Measurements from ENCODE around the gene LMCD1. TPM values are rescaled to one million over a fixed set of nuclear protein-coding genes. Genes with fewer than 3 reads are reported as not detected.

LMCD1 gene
- total RNA-seq, 4 donors from 2014 or later, result 13.9 to 64.6 (median 25.6) TPM

DNA sequence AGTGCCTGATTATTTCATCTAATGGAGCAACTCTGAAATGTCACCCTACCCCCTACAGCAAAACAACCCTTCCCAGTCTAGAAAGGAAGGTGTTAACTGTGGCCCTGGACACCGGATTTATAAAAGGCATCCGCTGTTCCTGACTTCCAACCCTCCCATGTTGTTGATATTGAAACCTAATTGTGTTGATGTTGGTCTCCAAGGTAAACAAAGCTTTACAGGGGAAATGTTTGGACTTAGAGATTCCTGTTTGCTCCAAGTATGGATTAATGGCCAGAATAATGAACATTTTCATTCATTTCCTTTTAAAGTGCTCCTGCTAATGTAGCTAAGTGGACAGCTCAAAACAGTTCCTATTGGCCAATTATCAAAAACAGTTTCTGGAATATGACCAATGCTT, 19.4 kb upstream of the LMCD1 start:
- Histone ChIP-seq H3K4me3 (replicated peaks in 1 of 3) (no peak overlapping the region), H3K4me1 (peaks cover 7 to 14% of the 10 kb centered on the region in 2 donors), H3K9me3 (no peaks in the 10 kb centered on the region), H3K36me3 (no peaks in the 10 kb centered on the region), H3K27ac (peak overlapping the region in 1 of 3 donors; percentile 73), H3K27me3 (no peaks in the 10 kb centered on the region)
- WGBS, 2 donors, result 60 to 66% methylated on average over 2 of the region's 2 CpGs
- DNase-seq, result no peak
- no peak for TF ChIP-seq POLR2A (IDR thresholded peaks at IDR 0.05)
- TF ChIP-seq, protein P1, sequence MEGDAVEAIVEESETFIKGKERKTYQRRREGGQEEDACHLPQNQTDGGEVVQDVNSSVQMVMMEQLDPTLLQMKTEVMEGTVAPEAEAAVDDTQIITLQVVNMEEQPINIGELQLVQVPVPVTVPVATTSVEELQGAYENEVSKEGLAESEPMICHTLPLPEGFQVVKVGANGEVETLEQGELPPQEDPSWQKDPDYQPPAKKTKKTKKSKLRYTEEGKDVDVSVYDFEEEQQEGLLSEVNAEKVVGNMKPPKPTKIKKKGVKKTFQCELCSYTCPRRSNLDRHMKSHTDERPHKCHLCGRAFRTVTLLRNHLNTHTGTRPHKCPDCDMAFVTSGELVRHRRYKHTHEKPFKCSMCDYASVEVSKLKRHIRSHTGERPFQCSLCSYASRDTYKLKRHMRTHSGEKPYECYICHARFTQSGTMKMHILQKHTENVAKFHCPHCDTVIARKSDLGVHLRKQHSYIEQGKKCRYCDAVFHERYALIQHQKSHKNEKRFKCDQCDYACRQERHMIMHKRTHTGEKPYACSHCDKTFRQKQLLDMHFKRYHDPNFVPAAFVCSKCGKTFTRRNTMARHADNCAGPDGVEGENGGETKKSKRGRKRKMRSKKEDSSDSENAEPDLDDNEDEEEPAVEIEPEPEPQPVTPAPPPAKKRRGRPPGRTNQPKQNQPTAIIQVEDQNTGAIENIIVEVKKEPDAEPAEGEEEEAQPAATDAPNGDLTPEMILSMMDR (IDR thresholded peaks at IDR 0.05), result no peak
- intact Hi-C loops (cut with DNase I), result no loop called here

DNA sequence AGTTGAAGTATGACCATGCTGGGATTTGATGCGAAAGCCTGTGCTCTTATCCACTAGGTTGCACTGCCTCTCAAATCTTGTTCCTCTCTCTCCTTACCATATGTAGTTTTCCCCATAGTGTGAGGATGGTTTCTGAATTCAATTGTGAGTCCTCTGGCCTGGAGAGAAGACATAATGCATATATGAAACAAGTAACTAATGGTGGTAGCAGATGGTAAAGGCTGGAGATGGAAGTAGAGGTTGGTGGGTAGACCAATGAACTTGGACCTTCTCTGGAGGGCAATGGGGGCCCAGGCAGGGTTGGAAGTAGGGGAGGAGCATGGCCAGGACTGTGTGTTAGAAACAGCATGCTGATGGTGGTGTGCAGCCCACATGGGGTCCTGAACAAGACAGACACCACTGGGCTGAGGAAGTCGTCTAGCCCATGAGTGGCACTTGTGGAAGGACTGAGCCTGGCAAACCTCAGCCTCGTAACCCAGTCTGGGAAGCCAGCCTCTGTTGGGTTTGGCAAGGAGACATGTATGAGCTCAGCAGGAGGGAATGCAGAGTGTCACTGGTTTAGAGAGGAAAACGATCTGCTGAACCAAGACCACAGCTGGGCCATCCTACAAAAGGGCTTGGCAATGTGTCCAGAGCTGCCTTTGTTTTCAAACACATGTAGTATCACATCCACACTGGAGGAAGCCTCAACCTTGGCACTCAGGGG, 18.5 kb upstream of the LMCD1 start:
- intact Hi-C loops (cut with DNase I), result no loop called here

DNA sequence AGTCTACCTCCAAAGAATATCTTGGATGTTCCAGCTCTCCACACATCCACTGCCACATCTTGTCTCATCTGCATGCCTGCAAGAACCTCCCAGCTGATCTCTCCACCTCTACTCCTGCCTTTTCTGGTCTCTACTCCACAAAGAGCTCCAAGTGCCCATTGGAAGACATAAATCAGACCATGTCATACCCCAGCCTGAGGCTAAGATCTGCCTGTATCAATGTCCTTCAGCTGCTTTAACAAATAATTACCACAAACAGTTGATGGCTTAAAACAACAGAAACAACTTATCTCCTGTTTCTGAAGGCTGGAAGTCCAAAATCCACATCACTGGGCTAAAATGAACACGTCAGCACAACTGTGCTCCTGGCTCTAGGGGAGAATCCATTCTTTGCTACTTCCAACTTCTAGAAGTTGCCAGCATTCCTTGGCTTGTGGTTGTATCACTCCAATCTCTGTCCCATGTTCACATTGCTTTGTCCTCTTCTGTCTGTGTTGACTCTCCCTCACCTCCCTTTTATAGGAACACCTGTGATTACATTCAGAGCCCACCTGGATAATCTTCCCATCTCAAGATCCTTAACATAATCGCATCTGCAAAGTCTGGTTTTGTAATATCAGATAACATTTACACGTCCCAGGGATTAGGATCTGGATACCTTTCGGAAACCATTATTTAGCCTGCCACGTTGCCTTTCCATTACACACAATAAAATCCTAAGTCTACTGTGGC, 17.0 kb upstream of the LMCD1 start:
- no peak for DNase-seq
- no peak overlapping the region for H3K27ac ChIP-seq
- 90 to 97% methylated on average over 5 of the region's 5 CpGs for WGBS, 2 donors

More for the DNA sequence above, 18.5 kb upstream of the LMCD1 start:
- Histone ChIP-seq H3K4me1 (peaks cover 7 to 14% of the 10 kb centered on the region in 2 donors), H3K9me3 (no peaks in the 10 kb centered on the region), H3K27me3 (no peaks in the 10 kb centered on the region), H3K4me3 (replicated peaks in 1 of 3) (no peak overlapping the region), H3K27ac (peak overlapping the region; percentile 40 to 73 (median 53)), H3K36me3 (no peaks in the 10 kb centered on the region)
- WGBS, 2 donors, result 25 to 29% methylated on average over 4 of the region's 4 CpGs
- peak; percentile 78 to 87 for DNase-seq
- TF ChIP-seq POLR2A (IDR thresholded peaks at IDR 0.05), result peak in 1 of 2 donors; percentile 17
- TF ChIP-seq, protein P1 (IDR thresholded peaks at IDR 0.05), result no peak

DNA sequence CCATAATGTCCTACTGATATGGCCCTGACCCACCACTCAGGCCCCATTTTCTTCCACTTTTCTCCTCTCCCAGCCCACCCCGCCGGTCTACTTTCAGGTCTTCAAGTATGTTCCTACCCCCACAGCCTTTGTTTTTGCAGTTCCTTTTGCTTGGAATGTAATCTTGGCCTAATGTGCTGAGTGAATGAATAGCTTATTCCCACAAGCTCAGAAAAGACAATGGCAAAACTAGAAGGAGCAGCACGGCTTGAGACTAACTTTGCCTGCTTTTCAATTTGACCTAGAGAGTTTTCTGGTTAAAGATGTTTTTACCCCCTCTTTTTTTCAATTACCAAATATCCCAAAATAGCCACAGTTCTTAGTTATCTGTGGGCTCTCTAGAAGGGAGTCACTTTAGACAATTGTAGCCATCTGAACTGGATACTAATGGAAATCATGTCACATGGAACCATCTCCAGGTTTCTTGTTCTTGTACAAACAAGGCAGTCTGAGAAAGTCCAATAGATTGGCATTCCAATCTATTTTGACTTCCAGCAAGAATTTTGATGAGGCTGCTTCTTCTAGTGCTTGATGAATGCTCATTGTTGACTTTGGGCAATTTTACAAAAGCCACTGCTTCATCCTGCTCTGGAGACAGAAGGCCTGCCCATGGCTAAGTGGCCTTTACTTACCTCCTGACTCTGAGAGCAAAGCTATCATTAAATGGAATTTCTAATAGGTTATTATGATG, 16.3 kb upstream of the LMCD1 start:
- H3K27me3 ChIP-seq, result no peaks in the 10 kb centered on the region
- no peak overlapping the region for H3K4me3 ChIP-seq (replicated peaks in 1 of 3)
- no peak for DNase-seq
- H3K27ac ChIP-seq, result no peak overlapping the region
- TF ChIP-seq, protein P1 (IDR thresholded peaks at IDR 0.05), result no peak
- no peak for TF ChIP-seq POLR2A (IDR thresholded peaks at IDR 0.05)
- H3K36me3 ChIP-seq, result no peaks in the 10 kb centered on the region
- no peaks in the 10 kb centered on the region for H3K9me3 ChIP-seq
- intact Hi-C loops (cut with DNase I), result no loop called here
- WGBS, 2 donors, result 73 to 74% methylated on average over 3 of the region's 3 CpGs
- H3K4me1 ChIP-seq, result peaks cover 10 to 22% of the 10 kb centered on the region in 2 donors

More for the DNA sequence above, 17.0 kb upstream of the LMCD1 start:
- Histone ChIP-seq H3K4me1 (peaks cover 7 to 14% of the 10 kb centered on the region in 2 donors), H3K36me3 (no peaks in the 10 kb centered on the region), H3K9me3 (no peaks in the 10 kb centered on the region), H3K4me3 (replicated peaks in 1 of 3) (no peak overlapping the region), H3K27me3 (no peaks in the 10 kb centered on the region)
- TF ChIP-seq, protein P1 (IDR thresholded peaks at IDR 0.05), result no peak
- TF ChIP-seq POLR2A (IDR thresholded peaks at IDR 0.05), result no peak
- intact Hi-C loops (cut with DNase I), result no loop called here
